Right hindlimb (tissue), 1 donor: Measurements from ENCODE around the gene ANP32B.

Experiments
- DNase-seq: peaks from one replicate; pipeline ENCODE4 v3.0.0-alpha.2; 2018

ANP32B gene

DNA sequence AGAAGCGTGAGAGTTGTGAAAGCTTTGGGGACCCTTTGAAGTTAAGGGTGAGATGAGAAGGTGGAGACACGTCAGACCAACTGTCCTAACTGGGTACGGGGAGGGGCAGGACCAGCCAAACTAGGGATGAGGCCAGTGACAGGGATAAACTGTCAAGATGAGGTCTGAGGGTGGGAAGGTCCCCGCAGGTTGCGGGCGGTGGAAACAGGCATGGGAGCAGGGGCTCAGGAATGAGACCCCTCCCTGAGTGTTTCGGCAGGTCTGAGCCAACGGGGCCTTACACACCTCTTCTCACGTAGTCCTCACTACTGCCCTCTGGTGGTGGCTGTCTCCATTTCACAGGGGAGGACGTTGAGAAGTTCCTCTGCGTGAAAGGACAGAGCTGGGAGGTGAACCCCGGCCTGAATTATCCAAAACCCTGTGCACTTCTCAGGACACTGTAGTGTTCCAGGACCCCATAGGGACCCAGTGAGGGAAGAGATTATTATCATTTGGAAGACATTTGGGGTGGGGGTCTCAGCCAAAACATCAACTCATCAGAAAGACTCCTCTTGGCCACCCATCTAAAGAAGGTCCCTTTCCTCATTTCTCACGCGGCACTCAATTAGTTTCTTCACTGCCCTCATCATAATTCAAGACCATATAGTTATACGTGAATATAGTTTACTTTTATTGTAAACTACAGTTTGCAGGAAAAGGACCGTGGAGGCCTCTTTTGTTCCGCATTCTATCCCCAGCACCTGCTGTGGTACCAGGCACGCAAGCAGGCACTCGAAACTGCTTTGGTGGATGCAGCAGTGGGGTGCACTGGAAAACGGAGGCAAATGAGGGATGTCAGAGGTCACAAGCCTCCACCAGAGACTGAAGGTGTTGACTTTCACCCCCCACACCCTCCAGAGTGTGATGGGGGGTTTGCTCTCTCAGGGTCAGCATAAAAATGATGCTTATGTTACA lies 51.7 kb downstream of the ANP32B start:
- peak; percentile 74 for DNase-seq

- no peak for DNase-seq
These were observed 54.2 kb downstream of the ANP32B start for GRCh38 chr9:98037357-98037756.

- DNase-seq, result no peak
These were observed 55.8 kb downstream of the ANP32B start for GRCh38 chr9:98038958-98039357.

- DNase-seq, result no peak
These were observed 56.5 kb downstream of the ANP32B start for GRCh38 chr9:98039607-98040017.

DNA sequence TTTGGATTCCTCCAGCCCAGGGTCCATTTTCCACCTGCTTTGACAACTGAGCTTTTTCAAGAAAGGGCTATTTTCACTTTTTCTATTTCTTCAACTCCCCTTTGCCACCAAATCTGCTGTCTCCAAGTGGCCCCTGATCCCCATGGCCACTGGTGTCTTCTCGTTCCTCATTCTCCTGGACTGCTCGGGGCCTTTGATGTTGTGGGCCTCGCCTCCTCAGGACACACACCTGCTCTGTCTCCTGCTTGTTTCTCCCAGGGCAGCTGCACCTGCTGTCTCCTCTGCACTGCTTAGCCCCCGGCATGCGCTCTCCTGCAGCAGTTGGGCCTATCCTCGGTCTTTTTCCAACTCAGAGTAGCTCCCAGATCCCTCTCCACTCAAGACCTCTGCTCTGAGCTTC lies 57.1 kb downstream of the ANP32B start:
- DNase-seq, result no peak

DNA sequence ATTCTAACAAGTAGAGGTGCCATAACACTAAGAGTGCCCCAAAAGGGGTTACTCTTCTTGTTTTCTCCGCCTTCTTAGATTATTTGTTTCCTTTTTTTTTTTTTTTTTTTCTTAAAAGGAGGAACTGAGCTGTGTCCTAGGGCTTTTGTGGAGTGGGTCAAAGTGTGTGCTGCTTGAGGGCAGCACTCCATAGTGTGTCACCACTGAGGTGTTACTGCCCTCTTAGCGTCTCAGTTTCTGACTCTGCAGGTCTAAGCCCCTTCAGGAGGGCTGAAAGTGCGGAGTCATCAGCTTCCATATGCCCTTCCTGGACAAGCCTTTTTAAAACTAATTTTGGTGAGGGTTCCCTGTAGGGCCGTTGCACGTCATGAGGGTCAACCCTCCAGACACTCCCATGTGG lies 60.8 kb downstream of the ANP32B start:
- no peak for DNase-seq

DNA sequence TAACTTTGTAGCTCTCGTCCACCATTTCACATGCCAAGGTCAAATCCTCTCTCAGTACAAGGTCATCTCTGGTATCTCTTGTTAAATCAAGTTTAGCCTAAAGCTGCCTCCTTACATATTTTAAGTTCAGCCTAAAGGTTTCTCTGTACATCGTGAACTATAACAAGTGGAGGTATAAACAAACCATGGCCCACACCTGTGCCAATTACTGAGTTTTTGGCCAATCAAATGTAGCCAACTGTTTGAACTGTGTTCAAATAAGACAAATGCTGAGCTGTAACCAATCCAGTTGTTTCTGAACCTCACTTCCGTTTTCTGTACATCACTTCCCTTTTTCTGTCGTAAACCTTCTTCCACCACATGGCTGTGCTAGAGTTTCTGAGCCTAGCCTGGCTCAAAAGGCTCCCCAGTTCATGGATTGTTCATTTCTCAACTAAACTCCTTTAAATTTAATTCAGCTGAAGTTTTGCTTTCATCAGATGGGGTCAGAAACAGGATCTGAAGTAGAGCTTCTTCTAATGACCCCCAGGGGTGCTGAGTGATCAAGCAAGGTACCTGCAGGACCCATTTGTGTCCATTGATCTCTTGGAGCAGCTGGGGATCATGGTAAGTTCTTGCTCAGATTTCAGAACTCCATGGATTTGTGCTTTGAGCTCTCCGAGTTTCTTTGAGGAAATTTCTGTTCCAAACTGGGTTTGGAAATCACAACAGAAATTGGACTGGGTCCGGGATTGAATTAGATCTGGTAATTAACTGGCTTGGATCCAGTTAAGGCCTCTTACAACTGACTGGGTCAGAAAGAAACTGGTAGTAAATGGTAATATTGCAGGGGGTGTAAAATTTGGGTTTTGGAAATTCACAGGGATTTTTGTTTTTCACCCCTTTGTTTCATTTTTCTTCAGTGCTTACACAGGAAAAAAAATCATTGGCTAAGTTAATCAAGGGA lies 62.4 kb downstream of the ANP32B start:
- no peak for DNase-seq

GRCh38 chr9:98046180-98046543 lies 63.0 kb downstream of the ANP32B start:
- DNase-seq, result no peak

GRCh38 chr9:98047002-98047401 lies 63.9 kb downstream of the ANP32B start:
- no peak for DNase-seq

GRCh38 chr9:98049288-98050072 lies 66.3 kb downstream of the ANP32B start:
- no peak for DNase-seq

DNA sequence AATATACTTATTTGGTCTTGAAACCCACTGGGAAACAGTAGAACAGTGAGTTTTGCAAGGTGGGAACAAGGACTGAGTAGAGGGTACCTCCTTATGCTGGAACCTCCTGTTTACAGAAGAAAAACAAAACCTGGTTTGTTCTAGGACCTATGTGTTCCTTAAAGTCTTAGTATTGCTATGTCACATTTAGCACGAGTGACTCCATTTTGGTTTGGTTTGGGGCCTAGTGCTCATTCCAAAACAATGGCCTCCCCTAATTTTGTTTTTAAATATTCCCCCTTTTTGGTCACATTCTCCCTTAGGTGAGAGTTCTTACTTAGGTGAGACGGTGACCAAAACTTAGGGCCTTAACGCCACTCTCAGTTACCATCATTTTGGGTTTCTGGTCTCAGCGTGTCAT lies 67.2 kb downstream of the ANP32B start:
- DNase-seq, result no peak

- DNase-seq, result no peak
These were observed 71.3 kb downstream of the ANP32B start for GRCh38 chr9:98054376-98054951.

DNA sequence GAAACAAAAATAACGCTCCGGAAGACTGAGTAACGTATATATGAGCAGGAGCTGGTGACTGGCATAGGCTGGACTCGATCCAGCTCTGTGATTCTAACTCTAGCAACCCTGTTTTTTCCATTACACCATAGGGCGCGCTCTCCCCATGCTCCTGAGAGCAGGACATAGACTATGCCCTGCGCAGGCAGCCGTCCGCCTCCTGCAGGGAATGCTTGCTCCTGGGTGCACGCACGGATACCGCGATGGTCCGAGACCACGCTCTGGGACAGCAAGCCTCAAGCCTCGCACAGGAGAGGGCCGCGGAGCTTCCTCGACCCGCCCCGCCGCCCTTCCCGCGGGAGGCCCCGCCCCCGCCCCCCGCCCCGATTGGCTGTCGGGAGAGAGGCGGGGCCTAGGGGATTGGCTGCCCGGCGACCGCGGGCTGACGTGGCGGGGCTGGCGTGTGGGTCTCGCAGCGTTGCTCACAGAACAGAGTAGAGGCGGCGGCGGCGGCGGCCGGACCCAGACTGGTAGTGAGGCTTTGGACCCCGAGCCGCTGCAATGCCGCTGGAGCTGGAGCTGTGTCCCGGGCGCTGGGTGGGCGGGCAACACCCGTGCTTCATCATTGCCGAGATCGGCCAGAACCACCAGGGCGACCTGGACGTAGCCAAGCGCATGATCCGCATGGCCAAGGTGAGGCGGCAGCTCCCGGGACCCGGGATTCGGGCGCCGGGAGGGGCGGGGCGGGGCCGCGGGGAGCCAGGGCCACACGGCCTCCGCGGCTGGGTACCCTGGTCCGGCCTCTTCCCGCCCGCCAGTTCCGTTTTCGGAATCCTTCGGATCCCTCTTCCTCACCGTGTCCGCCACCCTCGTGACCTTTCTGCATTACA lies 73.4 kb downstream of the ANP32B start, which contains the start of gene NANS:
Gene NANS, plus strand, starts transcription at position 464 of the 869 bp plus-strand sequence. Its CDS starts 77 bp downstream, at position 541.
- DNase-seq, result peak; percentile 96

DNA sequence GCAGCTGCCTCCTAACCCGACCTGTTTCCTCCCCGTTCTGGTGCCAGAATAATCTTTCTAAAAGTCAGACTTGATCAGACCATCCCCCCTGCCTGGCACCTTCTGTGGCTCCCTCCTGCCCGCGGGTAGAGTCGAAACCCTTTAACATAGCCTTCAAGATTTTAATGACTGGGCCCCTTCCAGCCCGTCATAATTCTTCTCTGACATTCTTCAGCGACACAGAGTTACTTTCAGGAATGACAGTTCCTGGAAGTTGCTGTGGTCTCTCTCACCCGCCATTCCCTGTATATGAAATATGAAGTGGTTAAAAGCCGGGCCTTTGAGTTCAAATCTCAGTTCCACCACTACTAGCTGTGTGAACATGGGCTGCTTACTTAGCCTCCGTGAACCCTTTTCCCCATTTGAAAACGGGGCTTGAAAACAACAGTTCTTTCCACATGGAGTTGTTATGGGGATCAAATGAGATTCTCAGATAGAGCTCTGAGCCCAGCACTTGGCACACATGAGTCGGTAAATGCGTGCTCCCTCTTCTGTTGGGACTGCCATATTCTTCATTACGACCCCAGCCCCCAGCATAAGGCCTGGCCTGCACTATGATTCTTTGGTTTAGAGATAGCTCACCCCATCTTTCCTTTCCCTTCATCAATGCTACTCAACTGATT lies 74.1 kb downstream of the ANP32B start:
- DNase-seq, result no peak

GRCh38 chr9:98062161-98062560 lies 79.0 kb downstream of the ANP32B start:
- no peak for DNase-seq

DNA sequence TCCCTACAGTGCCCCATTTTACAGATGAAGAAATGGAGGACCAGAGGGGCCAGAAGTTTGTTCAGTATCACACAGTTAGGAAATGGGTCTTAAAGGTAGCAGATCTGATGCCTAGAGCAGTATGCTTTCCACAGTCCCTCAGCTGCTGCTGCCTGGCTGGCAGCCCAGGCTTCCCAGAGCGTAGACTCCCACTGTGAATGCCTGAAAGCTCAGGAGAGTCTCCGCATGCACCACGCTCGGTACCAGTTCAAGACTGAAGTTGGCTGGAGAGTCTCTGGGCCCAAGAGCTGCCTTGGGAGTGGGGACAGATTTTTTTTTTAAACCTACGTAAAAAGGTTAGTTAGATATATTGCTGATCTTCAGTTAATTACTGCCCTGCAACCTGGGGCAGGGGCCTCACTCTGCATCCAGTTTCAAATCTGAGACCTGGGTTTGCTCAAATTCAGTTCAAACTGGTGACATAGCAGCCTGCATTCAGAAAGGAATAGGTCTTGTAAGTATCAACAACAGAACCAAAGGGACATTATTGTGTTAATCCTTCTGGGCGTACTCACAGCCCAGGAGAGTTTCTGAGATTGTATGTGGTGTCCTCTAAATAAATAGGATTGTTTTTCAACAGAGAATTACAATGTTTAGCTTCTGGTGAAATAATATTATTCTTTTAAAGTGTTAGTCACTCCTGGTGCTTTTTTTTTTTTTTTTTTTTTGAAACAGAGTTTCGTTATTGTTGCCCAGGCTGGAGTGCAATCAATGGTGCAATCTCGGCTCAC lies 81.7 kb downstream of the ANP32B start:
- DNase-seq, result no peak
